Heart right ventricle (tissue), 16 donors: ENCODE measurements around the gene ATP5F1B. TPM values are rescaled to one million over a fixed set of nuclear protein-coding genes. Genes with fewer than 3 reads are reported as not detected.

Experiments
- ATAC-seq, 8 donors: fragments of 200-7000 bp; cut with Tn5 transposase; one replicate each; pipeline ENCODE4 v1.9.1; 2020; ENCODE audit warnings: mild to moderate bottlenecking in 8 of 8, moderate library complexity in 8 of 8, moderate number of reproducible peaks in 1 of 8
- DNase-seq, 2 donors: peaks; one replicate each; pipeline ENCODE4 v3.0.0-alpha.2; 2020
- H3K27ac ChIP-seq, 10 donors: fragments of 200-600 bp; sonication (generic) in 2 of 10; one replicate each; pipeline versions ENCODE4 v1.5.0 to v1.8.0; 2020 to 2022; ENCODE audit warnings: mild to moderate bottlenecking in 3 of 10
- H3K27me3 ChIP-seq, 7 donors: fragments of 200-600 bp; one replicate each; pipeline ENCODE4 v1.8.0; 2021 to 2022; ENCODE audit warnings: mild to moderate bottlenecking in 2 of 7
- H3K36me3 ChIP-seq, 9 donors: fragments of 200-600 bp; sonication (generic) in 1 of 9; one replicate each; pipeline versions ENCODE4 v1.5.0 to v1.8.0; 2020 to 2022; ENCODE audit warnings: mild to moderate bottlenecking in 2 of 9
- H3K4me1 ChIP-seq, 9 donors: fragments of 200-600 bp; sonication (generic) in 1 of 9; one replicate each; pipeline versions ENCODE4 v1.5.0 to v1.8.0; 2020 to 2022; ENCODE audit warnings: mild to moderate bottlenecking in 4 of 9
- H3K4me3 ChIP-seq, 10 donors: fragments of 200-600 bp; sonication (generic) in 2 of 10; one replicate each; pipeline versions ENCODE4 v1.5.0 to v1.8.0; 2020 to 2022; ENCODE audit warnings: mild to moderate bottlenecking in 7 of 10, moderate library complexity in 2 of 10
- H3K9me3 ChIP-seq, 11 donors: fragments of 200-600 bp in 10 of 11; sonication (generic) in 2 of 11; one replicate each; pipeline versions ENCODE4 v1.5.0 to v1.8.0; 2013 to 2022; ENCODE audit warnings: mild to moderate bottlenecking in 2 of 11, control low read depth in 1 of 11, moderate library complexity in 1 of 11
- CTCF ChIP-seq, 9 donors: fragments of 200-600 bp; sonication (generic) in 2 of 9; IDR thresholded peaks; one replicate each; pipeline versions ENCODE4 v1.5.0 to v1.8.0; 2021 to 2022; ENCODE audit warnings: antibody characterized with exemption in 9 of 9, mild to moderate bottlenecking in 5 of 9, moderate library complexity in 1 of 9
- whole genome bisulfite sequencing, 2 donors: extraction: QIAGEN DNeasy Blood & Tissue Kit; methylation state at CpG; one replicate each; pipeline ENCODE4 v1.1.7; 2013; ENCODE audit warnings: inconsistent platforms in 1 of 2; 5-methylcytosine and 5-hydroxymethylcytosine counted together
- intact Hi-C, 10 donors: fragments of 100-400 bp; cut with DNase I; formaldehyde crosslinking; loops; one replicate each; pipeline versions ENCODE4 v1.11.1 to v1.14.2; 2022
- polyA plus RNA-seq, 2 donors: library from polyadenylated mRNA; stranded (reverse); fragments of 200-250 nt; gene quantifications; one replicate each; pipeline ENCODE4 v1.2.3, GENCODE V29; 2013
- total RNA-seq, 10 donors: library from RNA; stranded (reverse); fragmentation: NEBNext Ultra II Directional in 3 of 10; extraction: Animal tissue kit (Norgen Biotek cat#: 25700) in 3 of 10; gene quantifications; one replicate each; pipeline versions ENCODE4 v1.2.1 to v1.2.4, GENCODE V29; 2021 to 2023
- donor health status: Arrhythmogenic right ventricular cardiomyopathy.
- donor health status: ischemic (EF 13 %, LVEDD 7.1; RV severe dilation, severe dysfunction).
- donor health status: healthy with polysubstance abuse.
- donor health status: DM: no; HTN: yes; CAD: no.
- donor health status: DM: no; HTN: no; CAD: no.
- donor health status: ischemic (EF 25% LVEDD 6.9; RV normal size, moderate dysfunction).
- donor health status: ischemic (EF 25% LVEDD 5.7; RV mildly dilated, moderate dysfunction).
- donor health status: healthy.
- donor health status: DM: yes; HTN: yes; CAD: no.
- donor health status: Ischemic cardiomyopathy.
- donor health status: ischemic (EF 35%, LVEDD 5.7; RV mildly dilated, moderate dysfunction).
- donor health status: nonischemic (EF 11% LVEDD 7.7; RV severe dilation, severe dysfunction).
- donor health status: DM: yes; HTN: yes; CAD: no.
- donor health status: PGD.
- donor health status: ischemic (EF 29% LVEDD 5.4; RV normal size, mild dysfunction).
- donor health status: nonischemic (EF 23%, LVEDD 6.1; RV moderate dilation, normal function).

Gene ATP5F1B
- total and polyA plus RNA-seq, 12 donors, result 1,003 to 3,612 (median 3,231) TPM

DNA sequence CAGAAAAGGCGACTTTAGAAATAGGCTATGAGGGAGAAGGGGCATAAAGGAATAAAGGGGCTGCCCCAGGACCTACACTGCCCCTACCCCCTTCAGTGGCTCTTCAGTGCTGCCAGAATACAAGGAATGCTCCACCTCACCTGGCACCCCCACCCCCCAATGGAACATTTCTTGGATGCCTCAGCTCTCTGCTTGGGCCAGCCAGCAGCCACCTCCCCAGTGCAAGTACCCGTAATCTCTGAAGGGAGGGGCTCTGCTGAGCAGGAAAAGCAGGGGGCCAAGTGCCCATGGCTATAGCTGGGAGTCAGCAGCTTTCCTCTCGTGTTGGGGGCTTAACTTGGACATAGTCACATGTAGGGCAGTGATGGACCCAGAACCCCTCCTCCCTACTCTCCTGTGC, 49.0 kb downstream of the ATP5F1B start:
- Histone ChIP-seq H3K4me3 (no peak overlapping the region), H3K4me1 (peaks cover 0 to 35% (median 14%) of the 10 kb centered on the region in 9 donors), H3K9me3 (no peaks in the 10 kb centered on the region), H3K27me3 (no peaks in the 10 kb centered on the region), H3K27ac (peak overlapping the region in 4 of 10 donors; percentile 4 to 45 (median 18)), H3K36me3 (peaks cover 12 to 90% (median 46%) of the 10 kb centered on the region in 9 donors)
- intact Hi-C loops, result loop anchor here in 1 of 10 donors (10.0 kb wide), 1 partner anchor 262 kb away; the partner anchor contains the start of genes IL23A and PAN2
- 46 to 53% methylated on average over 3 of the region's 3 CpGs for WGBS, 2 donors
- no peak for TF ChIP-seq CTCF (IDR thresholded peaks at IDR 0.05)
- DNase-seq (no peak), ATAC-seq (no peak)

GRCh38 chr12:56593909-56594621, 51.7 kb downstream of the ATP5F1B start:
- Histone ChIP-seq H3K4me1 (peaks cover 3 to 25% (median 11%) of the 10 kb centered on the region in 9 donors), H3K9me3 (no peaks in the 10 kb centered on the region), H3K4me3 (no peak overlapping the region), H3K36me3 (peaks cover 0 to 84% (median 23%) of the 10 kb centered on the region in 9 donors), H3K27me3 (no peaks in the 10 kb centered on the region), H3K27ac (peak overlapping the region in 7 of 10 donors; percentile 17 to 67 (median 54))
- peak; percentile 50 to 81 (median 66) for TF ChIP-seq CTCF (IDR thresholded peaks at IDR 0.05)
- ATAC-seq (peak; percentile 42 to 77 (median 69)), DNase-seq (peak in 1 of 2 donors; percentile 32)
- 36 to 39% methylated on average over 8 of the region's 8 CpGs for WGBS, 2 donors
- intact Hi-C loops, result loop anchor here in 3 of 10 donors (5.0 to 10.0 kb wide), 3 partner anchors 43 to 259 kb away; partner anchors contain the start of genes IL23A (in 1 of the 3) and PAN2 (in 1 of the 3)

- H3K9me3 ChIP-seq, result no peaks in the 10 kb centered on the region
- DNase-seq (no peak), ATAC-seq (no peak)
- intact Hi-C loops, result loop anchor here in 3 of 10 donors (5.0 to 10.0 kb wide), 3 partner anchors 45 to 257 kb away; partner anchors contain the start of genes IL23A (in 1 of the 3) and PAN2 (in 1 of the 3)
- peaks cover 0 to 85% (median 28%) of the 10 kb centered on the region in 9 donors for H3K36me3 ChIP-seq
- no peak for TF ChIP-seq CTCF (IDR thresholded peaks at IDR 0.05)
- peaks cover under 1 to 22% (median 9%) of the 10 kb centered on the region in 9 donors for H3K4me1 ChIP-seq
- no peak overlapping the region for H3K27ac ChIP-seq
- no peaks in the 10 kb centered on the region for H3K27me3 ChIP-seq
- H3K4me3 ChIP-seq, result no peak overlapping the region
Observed at GRCh38 chr12:56591961-56592360, 53.8 kb downstream of the ATP5F1B start.

GRCh38 chr12:56591126-56591525, 54.7 kb downstream of the ATP5F1B start:
- intact Hi-C loops, result loop anchor here in 3 of 10 donors (5.0 to 10.0 kb wide), 3 partner anchors 46 to 256 kb away; partner anchors contain the start of genes IL23A (in 1 of the 3) and PAN2 (in 1 of the 3)
- no peak for TF ChIP-seq CTCF (IDR thresholded peaks at IDR 0.05)
- no peak for DNase-seq
- peaks cover 0 to 85% (median 29%) of the 10 kb centered on the region in 9 donors for H3K36me3 ChIP-seq
- no peaks in the 10 kb centered on the region for H3K27me3 ChIP-seq
- H3K9me3 ChIP-seq, result no peaks in the 10 kb centered on the region
- H3K4me3 ChIP-seq, result no peak overlapping the region
- WGBS, 2 donors, result 83 to 89% methylated on average over 5 of the region's 5 CpGs
- ATAC-seq, result no peak
- peaks cover 0 to 18% (median 7%) of the 10 kb centered on the region in 9 donors for H3K4me1 ChIP-seq
- H3K27ac ChIP-seq, result no peak overlapping the region
